ENCODE results near the gene BGLAP.

DNA sequence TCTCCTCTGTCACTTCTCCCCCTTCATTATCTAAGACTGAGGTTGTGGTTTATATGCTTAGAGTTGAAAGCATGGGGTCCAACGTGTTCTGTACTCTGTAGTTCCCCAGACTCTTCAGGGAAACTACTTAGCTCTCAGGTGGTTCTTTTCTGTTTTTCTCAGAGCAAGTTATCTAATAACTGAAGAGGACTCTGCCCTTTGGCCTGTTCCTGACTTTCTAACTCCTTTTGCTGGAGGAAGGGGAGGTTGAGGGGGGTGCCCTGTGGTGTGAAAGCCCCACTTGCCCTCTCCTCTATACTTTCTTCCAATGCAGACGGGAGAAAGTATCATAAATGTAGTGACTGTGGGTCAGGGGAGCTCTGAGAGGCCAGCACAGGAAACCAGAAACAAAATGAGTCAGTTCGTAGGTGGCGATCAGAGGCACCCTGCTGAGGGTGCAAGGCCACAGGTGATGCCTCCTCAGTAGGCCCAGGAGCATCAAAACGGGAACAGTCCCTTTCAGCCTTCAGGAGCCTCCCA is 43.1 kb upstream of the BGLAP start:
- TF ChIP-seq, protein P1, sequence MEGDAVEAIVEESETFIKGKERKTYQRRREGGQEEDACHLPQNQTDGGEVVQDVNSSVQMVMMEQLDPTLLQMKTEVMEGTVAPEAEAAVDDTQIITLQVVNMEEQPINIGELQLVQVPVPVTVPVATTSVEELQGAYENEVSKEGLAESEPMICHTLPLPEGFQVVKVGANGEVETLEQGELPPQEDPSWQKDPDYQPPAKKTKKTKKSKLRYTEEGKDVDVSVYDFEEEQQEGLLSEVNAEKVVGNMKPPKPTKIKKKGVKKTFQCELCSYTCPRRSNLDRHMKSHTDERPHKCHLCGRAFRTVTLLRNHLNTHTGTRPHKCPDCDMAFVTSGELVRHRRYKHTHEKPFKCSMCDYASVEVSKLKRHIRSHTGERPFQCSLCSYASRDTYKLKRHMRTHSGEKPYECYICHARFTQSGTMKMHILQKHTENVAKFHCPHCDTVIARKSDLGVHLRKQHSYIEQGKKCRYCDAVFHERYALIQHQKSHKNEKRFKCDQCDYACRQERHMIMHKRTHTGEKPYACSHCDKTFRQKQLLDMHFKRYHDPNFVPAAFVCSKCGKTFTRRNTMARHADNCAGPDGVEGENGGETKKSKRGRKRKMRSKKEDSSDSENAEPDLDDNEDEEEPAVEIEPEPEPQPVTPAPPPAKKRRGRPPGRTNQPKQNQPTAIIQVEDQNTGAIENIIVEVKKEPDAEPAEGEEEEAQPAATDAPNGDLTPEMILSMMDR (IDR thresholded peaks at IDR 0.05), result no peak
- no peak for TF ChIP-seq POLR2A (IDR thresholded peaks at IDR 0.05)

Measured in body of pancreas (tissue), 4 donors.